ENCODE data around the gene SUPT6H. TPM values are rescaled to one million over a fixed set of nuclear protein-coding genes. Genes with fewer than 3 reads are reported as not detected.

SUPT6H gene
- total and polyA plus RNA-seq, 2 of the 8 experiments (the other 6 are each of a cell fraction or from before 2014, with no cell fraction given), result 32.0 to 59.9 TPM

GRCh38 chr17:28615260-28615940 is 46.6 kb upstream of the SUPT6H start (continued):
- TF ChIP-seq GTF2F1 (IDR thresholded peaks at IDR 0.05; ENCODE audit: borderline replicate concordance, low read depth, low read length) (no peak), TAF1 (IDR thresholded peaks at IDR 0.05; ENCODE audit: low read depth, low read length) (no peak), EGR1 (IDR thresholded peaks at IDR 0.05; ENCODE audit: borderline replicate concordance, low read depth, low read length) (no peak), SP4 (IDR thresholded peaks at IDR 0.05; ENCODE audit: low read length) (no peak)
- TF ChIP-seq, protein P1, sequence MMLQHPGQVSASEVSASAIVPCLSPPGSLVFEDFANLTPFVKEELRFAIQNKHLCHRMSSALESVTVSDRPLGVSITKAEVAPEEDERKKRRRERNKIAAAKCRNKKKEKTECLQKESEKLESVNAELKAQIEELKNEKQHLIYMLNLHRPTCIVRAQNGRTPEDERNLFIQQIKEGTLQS (IDR thresholded peaks at IDR 0.05; ENCODE audit: insufficient read depth, low read depth, low read length), result no peak

Measured in H1 (cell line).